ENCODE data around the gene ZNF783. TPM values are rescaled to one million over a fixed set of nuclear protein-coding genes. Genes with fewer than 3 reads are reported as not detected.

Gene ZNF783
- total and polyA plus RNA-seq, 5 donors from 2014 or later: 2.7 to 30.2 (median 4.7) TPM

- Histone ChIP-seq H3K27me3 (ENCODE audit: control insufficient read depth, insufficient read depth, low read length) (no peaks in the 10 kb centered on the region), H3K27ac (ENCODE audit: insufficient read depth, low read length, poor library complexity, severe bottlenecking) (no peak overlapping the region), H3K4me1 (ENCODE audit: control insufficient read depth, insufficient read depth, low read length, poor library complexity, severe bottlenecking) (no peaks in the 10 kb centered on the region), H3K9me3 (ENCODE audit: control insufficient read depth in 2 of 2, low read length in 2 of 2) (no peaks in the 10 kb centered on the region), H3K4me3 (ENCODE audit: low read depth, low read length) (no peak overlapping the region), H3K36me3 (ENCODE audit: control insufficient read depth, insufficient read depth, low read length) (no peaks in the 10 kb centered on the region)
- peaks cover 0 to 2% (median 0%) of the 10 kb centered on the region in 4 donors for H3K4me1 Mint-ChIP-seq
- H3K36me3 Mint-ChIP-seq: no peaks in the 10 kb centered on the region
- H3K4me3 Mint-ChIP-seq: no peak overlapping the region
- no peak for DNase-seq
- peaks cover 0 to 2% (median 0%) of the 10 kb centered on the region in 7 donors for H3K9me3 Mint-ChIP-seq
- no peak overlapping the region for H3K27ac Mint-ChIP-seq
- H3K27me3 Mint-ChIP-seq: no peaks in the 10 kb centered on the region
- no peak for ATAC-seq (ENCODE audit: low read depth in 2 of 2)
Observed at GRCh38 chr7:149307775-149308501, 45.9 kb downstream of the ZNF783 start.

- H3K4me1 Mint-ChIP-seq: peaks cover 0 to 2% (median 0%) of the 10 kb centered on the region in 4 donors
- Histone ChIP-seq H3K9me3 (ENCODE audit: control insufficient read depth in 2 of 2, low read length in 2 of 2) (no peaks in the 10 kb centered on the region), H3K4me3 (ENCODE audit: low read depth, low read length) (no peak overlapping the region), H3K36me3 (ENCODE audit: control insufficient read depth, insufficient read depth, low read length) (no peaks in the 10 kb centered on the region), H3K27me3 (ENCODE audit: control insufficient read depth, insufficient read depth, low read length) (no peaks in the 10 kb centered on the region), H3K4me1 (ENCODE audit: control insufficient read depth, insufficient read depth, low read length, poor library complexity, severe bottlenecking) (no peaks in the 10 kb centered on the region), H3K27ac (ENCODE audit: insufficient read depth, low read length, poor library complexity, severe bottlenecking) (no peak overlapping the region)
- DNase-seq: peak in 2 of 3 donors; percentile 30 to 68
- peak in 1 of 2 donors; percentile 64 for ATAC-seq (ENCODE audit: low read depth in 2 of 2)
- no peaks in the 10 kb centered on the region for H3K36me3 Mint-ChIP-seq
- H3K9me3 Mint-ChIP-seq: peaks cover 0 to 2% (median 0%) of the 10 kb centered on the region in 7 donors
- H3K4me3 Mint-ChIP-seq: no peak overlapping the region
- H3K27ac Mint-ChIP-seq: peak overlapping the region in 1 of 3 donors; percentile 37
- peaks cover 4% of the 10 kb centered on the region for H3K27me3 Mint-ChIP-seq
Observed at GRCh38 chr7:149310113-149310836, 48.3 kb downstream of the ZNF783 start.

- Mint-ChIP-seq H3K36me3 (no peaks in the 10 kb centered on the region), H3K27me3 (peaks cover 12% of the 10 kb centered on the region), H3K27ac (no peak overlapping the region), H3K4me3 (no peak overlapping the region), H3K9me3 (peaks cover 0 to 4% (median 0%) of the 10 kb centered on the region in 7 donors), H3K4me1 (peaks cover 0 to 2% (median 0%) of the 10 kb centered on the region in 4 donors)
- H3K27ac ChIP-seq (ENCODE audit: insufficient read depth, low read length, poor library complexity, severe bottlenecking): no peak overlapping the region
- H3K27me3 ChIP-seq (ENCODE audit: control insufficient read depth, insufficient read depth, low read length): peaks cover 2% of the 10 kb centered on the region
- DNase-seq: no peak
- H3K4me1 ChIP-seq (ENCODE audit: control insufficient read depth, insufficient read depth, low read length, poor library complexity, severe bottlenecking): no peaks in the 10 kb centered on the region
- H3K4me3 ChIP-seq (ENCODE audit: low read depth, low read length): no peak overlapping the region
- H3K9me3 ChIP-seq (ENCODE audit: control insufficient read depth in 2 of 2, low read length in 2 of 2): no peaks in the 10 kb centered on the region
- ATAC-seq (ENCODE audit: low read depth in 2 of 2): no peak
- H3K36me3 ChIP-seq (ENCODE audit: control insufficient read depth, insufficient read depth, low read length): no peaks in the 10 kb centered on the region
Observed at GRCh38 chr7:149310990-149311573, 49.1 kb downstream of the ZNF783 start.

GRCh38 chr7:149313981-149314380 lies 52.0 kb downstream of the ZNF783 start:
- Mint-ChIP-seq H3K4me1 (peaks cover 0 to 2% (median 0%) of the 10 kb centered on the region in 4 donors), H3K36me3 (no peaks in the 10 kb centered on the region), H3K27ac (no peak overlapping the region), H3K4me3 (no peak overlapping the region), H3K27me3 (peaks cover 30% of the 10 kb centered on the region), H3K9me3 (peaks cover 0 to 4% (median 0%) of the 10 kb centered on the region in 7 donors)
- Histone ChIP-seq H3K9me3 (ENCODE audit: control insufficient read depth in 2 of 2, low read length in 2 of 2) (no peaks in the 10 kb centered on the region), H3K27ac (ENCODE audit: insufficient read depth, low read length, poor library complexity, severe bottlenecking) (no peak overlapping the region), H3K27me3 (ENCODE audit: control insufficient read depth, insufficient read depth, low read length) (peaks cover 5% of the 10 kb centered on the region), H3K36me3 (ENCODE audit: control insufficient read depth, insufficient read depth, low read length) (no peaks in the 10 kb centered on the region), H3K4me1 (ENCODE audit: control insufficient read depth, insufficient read depth, low read length, poor library complexity, severe bottlenecking) (no peaks in the 10 kb centered on the region), H3K4me3 (ENCODE audit: low read depth, low read length) (no peak overlapping the region)
- no peak for ATAC-seq (ENCODE audit: low read depth in 2 of 2)
- DNase-seq: no peak

GRCh38 chr7:149316606-149317005 lies 54.6 kb downstream of the ZNF783 start:
- no peaks in the 10 kb centered on the region for H3K4me1 ChIP-seq (ENCODE audit: control insufficient read depth, insufficient read depth, low read length, poor library complexity, severe bottlenecking)
- no peaks in the 10 kb centered on the region for H3K9me3 ChIP-seq (ENCODE audit: control insufficient read depth in 2 of 2, low read length in 2 of 2)
- Mint-ChIP-seq H3K9me3 (peaks cover 0 to 7% (median 0%) of the 10 kb centered on the region in 7 donors), H3K27me3 (peaks cover 39% of the 10 kb centered on the region), H3K4me3 (no peak overlapping the region), H3K27ac (no peak overlapping the region), H3K36me3 (no peaks in the 10 kb centered on the region), H3K4me1 (peaks cover 0 to 6% (median under 1%) of the 10 kb centered on the region in 4 donors)
- DNase-seq (no peak), ATAC-seq (ENCODE audit: low read depth in 2 of 2) (no peak)
- H3K36me3 ChIP-seq (ENCODE audit: control insufficient read depth, insufficient read depth, low read length): no peaks in the 10 kb centered on the region
- no peak overlapping the region for H3K27ac ChIP-seq (ENCODE audit: insufficient read depth, low read length, poor library complexity, severe bottlenecking)
- H3K4me3 ChIP-seq (ENCODE audit: low read depth, low read length): no peak overlapping the region
- peaks cover 7% of the 10 kb centered on the region for H3K27me3 ChIP-seq (ENCODE audit: control insufficient read depth, insufficient read depth, low read length)

GRCh38 chr7:149317496-149317895 lies 55.5 kb downstream of the ZNF783 start:
- Mint-ChIP-seq H3K4me3 (no peak overlapping the region), H3K27ac (no peak overlapping the region), H3K27me3 (peaks cover 40% of the 10 kb centered on the region), H3K36me3 (no peaks in the 10 kb centered on the region), H3K4me1 (peaks cover 0 to 15% (median 9%) of the 10 kb centered on the region in 4 donors), H3K9me3 (peaks cover 0 to 7% (median 0%) of the 10 kb centered on the region in 7 donors)
- ATAC-seq (ENCODE audit: low read depth in 2 of 2): no peak
- Histone ChIP-seq H3K4me1 (ENCODE audit: control insufficient read depth, insufficient read depth, low read length, poor library complexity, severe bottlenecking) (no peaks in the 10 kb centered on the region), H3K9me3 (ENCODE audit: control insufficient read depth in 2 of 2, low read length in 2 of 2) (no peaks in the 10 kb centered on the region), H3K36me3 (ENCODE audit: control insufficient read depth, insufficient read depth, low read length) (no peaks in the 10 kb centered on the region), H3K4me3 (ENCODE audit: low read depth, low read length) (no peak overlapping the region), H3K27me3 (ENCODE audit: control insufficient read depth, insufficient read depth, low read length) (peaks cover 7% of the 10 kb centered on the region), H3K27ac (ENCODE audit: insufficient read depth, low read length, poor library complexity, severe bottlenecking) (no peak overlapping the region)
- no peak for DNase-seq

- H3K27me3 ChIP-seq (ENCODE audit: control insufficient read depth, insufficient read depth, low read length): peaks cover 7% of the 10 kb centered on the region
- Mint-ChIP-seq H3K27ac (no peak overlapping the region), H3K36me3 (no peaks in the 10 kb centered on the region), H3K27me3 (peaks cover 40% of the 10 kb centered on the region), H3K9me3 (peaks cover 0 to 7% (median 0%) of the 10 kb centered on the region in 7 donors), H3K4me3 (no peak overlapping the region), H3K4me1 (peaks cover 0 to 16% (median 10%) of the 10 kb centered on the region in 4 donors)
- ATAC-seq (ENCODE audit: low read depth in 2 of 2) (no peak), DNase-seq (peak in 1 of 3 donors; percentile 13)
- no peaks in the 10 kb centered on the region for H3K36me3 ChIP-seq (ENCODE audit: control insufficient read depth, insufficient read depth, low read length)
- no peaks in the 10 kb centered on the region for H3K4me1 ChIP-seq (ENCODE audit: control insufficient read depth, insufficient read depth, low read length, poor library complexity, severe bottlenecking)
- no peaks in the 10 kb centered on the region for H3K9me3 ChIP-seq (ENCODE audit: control insufficient read depth in 2 of 2, low read length in 2 of 2)
- no peak overlapping the region for H3K27ac ChIP-seq (ENCODE audit: insufficient read depth, low read length, poor library complexity, severe bottlenecking)
- H3K4me3 ChIP-seq (ENCODE audit: low read depth, low read length): no peak overlapping the region
Observed at GRCh38 chr7:149317986-149318672, 56.1 kb downstream of the ZNF783 start.
